CD4-positive, CD25-positive, alpha-beta regulatory T cell (primary cell): ENCODE results near the gene TRPV6. TPM values are rescaled to one million over a fixed set of nuclear protein-coding genes. Genes with fewer than 3 reads are reported as not detected.

ENCODE experiments used
- ATAC-seq, 2 donors: fragments of 150-1000 bp; cut with Tn5 transposase; one replicate each; pipeline ENCODE4 v1.10.0; 2021; ENCODE audit warnings: low read depth in 2 of 2, moderate number of reproducible peaks in 2 of 2, moderate library complexity in 1 of 2
- DNase-seq, 3 donors: peaks; one replicate each; pipeline versions ENCODE4 v3.0.0 to v3.0.0-alpha.2; 2012 to 2022; ENCODE audit warnings: mixed read lengths in 1 of 3
- H3K27ac ChIP-seq: one replicate; pipeline ENCODE4 v1.7.0; 2013; ENCODE audit warnings: mild to moderate bottlenecking, low read length; ENCODE audit not compliant: insufficient read depth, poor library complexity, severe bottlenecking
- H3K27me3 ChIP-seq: one replicate; pipeline ENCODE4 v1.7.0; 2013; ENCODE audit warnings: low read length; ENCODE audit not compliant: control insufficient read depth, insufficient read depth
- H3K36me3 ChIP-seq: one replicate; pipeline ENCODE4 v1.7.0; 2013; ENCODE audit warnings: mild to moderate bottlenecking, low read length, moderate library complexity; ENCODE audit not compliant: control insufficient read depth, insufficient read depth
- H3K4me1 ChIP-seq: 2 replicates; pipeline ENCODE4 v1.7.0; 2013; ENCODE audit warnings: mild to moderate bottlenecking, low read length; ENCODE audit not compliant: insufficient read depth, control insufficient read depth, poor library complexity, severe bottlenecking
- H3K4me3 ChIP-seq: one replicate; pipeline ENCODE4 v1.7.0; 2013; ENCODE audit warnings: low read depth, mild to moderate bottlenecking, low read length, moderate library complexity
- H3K9me3 ChIP-seq, 2 experiments: 1 replicate in 1 of 2; 2 replicates in 1 of 2; pipeline ENCODE4 v1.7.0; 2013; ENCODE audit warnings: low read length in 2 of 2, mild to moderate bottlenecking in 1 of 2, moderate library complexity in 1 of 2; ENCODE audit not compliant: control insufficient read depth in 2 of 2
- H3K27ac Mint-ChIP-seq, 3 donors: one replicate each; pipeline ENCODE4 v1.8.0; 2020 to 2022; ENCODE audit warnings: mild to moderate bottlenecking in 3 of 3, mixed read lengths in 3 of 3, moderate library complexity in 2 of 3
- H3K27me3 Mint-ChIP-seq: one replicate; pipeline ENCODE4 v1.8.0; 2022; ENCODE audit warnings: mild to moderate bottlenecking, mixed read lengths
- H3K36me3 Mint-ChIP-seq: one replicate; pipeline ENCODE4 v1.8.0; 2020; ENCODE audit warnings: mixed read lengths
- H3K4me1 Mint-ChIP-seq, 4 donors: one replicate each; pipeline ENCODE4 v1.8.0; 2020 to 2022; ENCODE audit warnings: mixed read lengths in 4 of 4, mild to moderate bottlenecking in 1 of 4
- H3K4me3 Mint-ChIP-seq, 4 donors: one replicate each; pipeline ENCODE4 v1.8.0; 2020 to 2022; ENCODE audit warnings: mild to moderate bottlenecking in 4 of 4, mixed read lengths in 4 of 4, moderate library complexity in 3 of 4
- H3K9me3 Mint-ChIP-seq, 7 donors: one replicate each; pipeline ENCODE4 v1.8.0; 2020 to 2022; ENCODE audit warnings: mixed read lengths in 7 of 7, mild to moderate bottlenecking in 3 of 7, moderate library complexity in 2 of 7
- polyA plus RNA-seq, 4 donors: library from polyadenylated mRNA; unstranded; fragments of 300-500 nt; fragmentation: Illumina TruSeq; gene quantifications; one replicate each; pipeline ENCODE4 v1.2.3, GENCODE V29; 2021
- total RNA-seq: library from RNA; stranded (reverse); gene quantifications from one replicate; pipeline ENCODE4 v1.2.3, GENCODE V29; 2022

TRPV6 gene
- total and polyA plus RNA-seq, 5 donors from 2014 or later, result 0.17 to 0.30 TPM; not detected in 3

DNA sequence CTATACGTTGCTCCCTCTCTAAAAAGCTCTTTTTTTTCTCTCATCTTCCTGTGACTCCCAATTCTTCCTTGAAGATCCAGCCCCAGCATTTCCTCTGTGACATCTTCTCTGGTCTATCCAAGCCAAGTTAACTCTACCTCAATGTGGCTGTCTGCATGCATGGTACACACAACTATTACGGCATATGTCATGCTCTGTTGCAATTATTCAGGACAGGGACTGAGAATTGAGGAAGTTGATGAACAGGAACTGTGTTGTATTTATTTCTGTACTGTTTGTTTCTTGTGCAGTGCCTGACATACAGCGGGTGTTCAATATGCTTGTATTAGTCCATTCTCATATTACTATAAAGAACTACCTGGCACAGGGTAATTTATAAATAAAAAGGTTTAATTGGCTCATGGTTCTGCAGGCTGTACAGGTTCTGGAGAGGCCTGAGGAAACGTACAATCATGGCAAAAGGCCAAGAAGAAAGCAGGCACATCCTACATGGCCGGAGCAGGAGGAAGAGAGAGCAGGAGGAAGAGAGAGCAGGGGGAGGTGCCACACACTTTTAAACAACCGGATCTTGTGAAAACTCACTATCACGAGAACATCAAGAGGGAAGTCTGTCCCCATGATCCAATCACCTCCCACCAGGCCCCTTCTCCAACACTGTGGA, 41.7 kb upstream of the TRPV6 start:
- Mint-ChIP-seq H3K27me3 (peaks cover 4% of the 10 kb centered on the region), H3K9me3 (peaks cover 0 to 1% (median 0%) of the 10 kb centered on the region in 7 donors), H3K36me3 (no peaks in the 10 kb centered on the region), H3K27ac (no peak overlapping the region), H3K4me3 (no peak overlapping the region), H3K4me1 (no peaks in the 10 kb centered on the region)
- ATAC-seq, result no peak
- no peak for DNase-seq
- Histone ChIP-seq H3K27me3 (no peaks in the 10 kb centered on the region), H3K4me3 (no peak overlapping the region), H3K4me1 (no peaks in the 10 kb centered on the region), H3K9me3 (no peaks in the 10 kb centered on the region), H3K27ac (no peak overlapping the region), H3K36me3 (no peaks in the 10 kb centered on the region)

DNA sequence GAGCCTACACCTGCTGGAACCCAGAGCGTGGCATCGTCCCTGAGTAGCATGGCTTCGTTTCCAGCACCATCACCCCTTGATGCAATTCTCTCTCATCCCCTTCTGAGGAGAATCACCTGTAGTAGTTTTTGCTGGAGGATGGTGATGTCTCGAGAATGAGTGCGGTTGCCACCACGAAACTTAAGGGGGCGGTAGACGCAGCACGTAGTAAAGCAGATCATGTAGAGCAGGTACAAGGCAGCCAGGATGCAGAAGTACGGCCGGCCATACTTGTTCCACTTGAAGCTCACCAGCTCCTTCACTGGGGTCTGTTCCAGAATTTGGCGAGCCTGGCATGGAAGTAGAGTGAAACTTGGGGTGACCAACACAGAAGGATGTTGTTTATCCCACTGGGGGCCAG, 39.9 kb upstream of the TRPV6 start:
- no peaks in the 10 kb centered on the region for H3K4me1 Mint-ChIP-seq

GRCh38 chr7:142923391-142923790, 37.8 kb upstream of the TRPV6 start:
- peaks cover 16% of the 10 kb centered on the region for H3K27me3 Mint-ChIP-seq
- ATAC-seq (no peak), DNase-seq (no peak)
- no peaks in the 10 kb centered on the region for H3K9me3 Mint-ChIP-seq
- H3K4me3 Mint-ChIP-seq, result no peak overlapping the region
- Histone ChIP-seq H3K4me1 (no peaks in the 10 kb centered on the region), H3K9me3 (no peaks in the 10 kb centered on the region), H3K27ac (no peak overlapping the region), H3K27me3 (no peaks in the 10 kb centered on the region), H3K36me3 (no peaks in the 10 kb centered on the region), H3K4me3 (no peak overlapping the region)
- no peaks in the 10 kb centered on the region for H3K4me1 Mint-ChIP-seq
- H3K27ac Mint-ChIP-seq, result no peak overlapping the region
- H3K36me3 Mint-ChIP-seq, result no peaks in the 10 kb centered on the region

More for the DNA sequence above, 39.9 kb upstream of the TRPV6 start:
- Mint-ChIP-seq H3K27ac (no peak overlapping the region), H3K36me3 (no peaks in the 10 kb centered on the region), H3K9me3 (peaks cover 0 to 1% (median 0%) of the 10 kb centered on the region in 7 donors), H3K27me3 (peaks cover 11% of the 10 kb centered on the region), H3K4me3 (no peak overlapping the region)
- Histone ChIP-seq H3K4me1 (no peaks in the 10 kb centered on the region), H3K27ac (no peak overlapping the region), H3K27me3 (no peaks in the 10 kb centered on the region), H3K4me3 (no peak overlapping the region), H3K9me3 (no peaks in the 10 kb centered on the region), H3K36me3 (no peaks in the 10 kb centered on the region)
- DNase-seq (peak in 1 of 3 donors; percentile 7), ATAC-seq (no peak)

DNA sequence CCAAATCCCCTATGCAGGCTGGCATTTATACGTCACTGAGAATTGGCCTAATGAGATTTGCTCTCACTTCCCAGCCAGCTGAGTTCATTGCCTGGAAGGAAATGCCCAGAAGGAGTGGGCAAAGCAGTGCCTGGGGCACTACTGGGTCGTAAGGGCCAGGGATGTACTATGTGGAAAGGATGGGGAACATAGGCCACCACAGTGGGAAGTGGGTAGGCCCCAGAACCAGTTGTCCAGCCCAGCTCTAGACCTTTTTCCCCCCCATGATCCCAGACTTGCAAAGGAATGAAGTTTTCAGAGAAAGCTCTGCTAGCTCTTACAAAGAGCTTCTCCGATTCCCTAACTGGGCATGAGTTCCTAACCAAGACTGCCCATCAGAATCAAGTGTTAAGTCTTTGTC, 34.1 kb upstream of the TRPV6 start:
- no peaks in the 10 kb centered on the region for H3K4me1 Mint-ChIP-seq
- ATAC-seq (no peak), DNase-seq (no peak)
- no peaks in the 10 kb centered on the region for H3K36me3 Mint-ChIP-seq
- H3K27ac Mint-ChIP-seq, result no peak overlapping the region
- H3K36me3 ChIP-seq, result no peaks in the 10 kb centered on the region
- no peak overlapping the region for H3K27ac ChIP-seq
- no peaks in the 10 kb centered on the region for H3K4me1 ChIP-seq
- peaks cover 24% of the 10 kb centered on the region for H3K27me3 Mint-ChIP-seq
- no peaks in the 10 kb centered on the region for H3K9me3 ChIP-seq
- H3K27me3 ChIP-seq, result peaks cover 6% of the 10 kb centered on the region
- H3K4me3 Mint-ChIP-seq, result no peak overlapping the region
- no peak overlapping the region for H3K4me3 ChIP-seq
- no peaks in the 10 kb centered on the region for H3K9me3 Mint-ChIP-seq

GRCh38 chr7:142918901-142919300, 33.4 kb upstream of the TRPV6 start:
- Histone ChIP-seq H3K9me3 (no peaks in the 10 kb centered on the region), H3K4me3 (no peak overlapping the region), H3K27ac (no peak overlapping the region), H3K27me3 (peaks cover 6% of the 10 kb centered on the region), H3K4me1 (no peaks in the 10 kb centered on the region), H3K36me3 (no peaks in the 10 kb centered on the region)
- DNase-seq (no peak), ATAC-seq (no peak)
- Mint-ChIP-seq H3K27me3 (peaks cover 32% of the 10 kb centered on the region), H3K36me3 (no peaks in the 10 kb centered on the region), H3K4me1 (no peaks in the 10 kb centered on the region), H3K9me3 (peaks cover 0 to 1% (median 0%) of the 10 kb centered on the region in 7 donors), H3K27ac (no peak overlapping the region), H3K4me3 (no peak overlapping the region)

GRCh38 chr7:142917447-142917846, 31.9 kb upstream of the TRPV6 start:
- no peak overlapping the region for H3K27ac ChIP-seq
- ATAC-seq (no peak), DNase-seq (no peak)
- Mint-ChIP-seq H3K27me3 (peaks cover 36% of the 10 kb centered on the region), H3K4me1 (no peaks in the 10 kb centered on the region), H3K36me3 (no peaks in the 10 kb centered on the region), H3K4me3 (no peak overlapping the region), H3K27ac (no peak overlapping the region), H3K9me3 (peaks cover 0 to 1% (median 0%) of the 10 kb centered on the region in 7 donors)
- peaks cover 8% of the 10 kb centered on the region for H3K27me3 ChIP-seq
- H3K4me3 ChIP-seq, result no peak overlapping the region
- no peaks in the 10 kb centered on the region for H3K36me3 ChIP-seq
- H3K4me1 ChIP-seq, result no peaks in the 10 kb centered on the region
- H3K9me3 ChIP-seq, result no peaks in the 10 kb centered on the region

DNA sequence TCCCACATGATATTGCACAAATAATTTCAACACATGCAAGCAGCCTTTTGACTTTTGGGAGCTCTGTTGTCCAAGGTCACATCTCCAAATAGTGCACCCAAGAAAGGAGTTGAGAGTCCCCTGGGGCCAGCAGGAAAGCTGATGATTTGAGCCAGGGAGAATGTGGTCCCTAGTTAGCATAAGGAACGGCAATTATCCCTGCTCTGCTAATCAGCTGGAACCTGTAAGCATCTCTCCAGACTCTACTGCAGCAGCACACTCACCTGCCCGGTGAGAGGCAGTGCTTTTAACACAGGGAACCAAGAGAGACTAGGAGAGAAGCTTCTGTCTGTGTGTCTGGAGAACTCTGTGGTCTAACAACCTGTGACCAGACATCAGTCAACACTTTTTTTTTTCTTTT, 31.0 kb upstream of the TRPV6 start:
- H3K4me1 Mint-ChIP-seq, result no peaks in the 10 kb centered on the region
- Histone ChIP-seq H3K27me3 (peaks cover 8% of the 10 kb centered on the region), H3K36me3 (no peaks in the 10 kb centered on the region), H3K4me1 (no peaks in the 10 kb centered on the region), H3K27ac (no peak overlapping the region), H3K9me3 (no peaks in the 10 kb centered on the region), H3K4me3 (no peak overlapping the region)
- ATAC-seq (no peak), DNase-seq (no peak)
- H3K4me3 Mint-ChIP-seq, result no peak overlapping the region
- peaks cover 41% of the 10 kb centered on the region for H3K27me3 Mint-ChIP-seq
- H3K27ac Mint-ChIP-seq, result no peak overlapping the region
- peaks cover 0 to 1% (median 0%) of the 10 kb centered on the region in 7 donors for H3K9me3 Mint-ChIP-seq
- no peaks in the 10 kb centered on the region for H3K36me3 Mint-ChIP-seq

- H3K4me1 ChIP-seq, result no peaks in the 10 kb centered on the region
- Mint-ChIP-seq H3K36me3 (no peaks in the 10 kb centered on the region), H3K27ac (no peak overlapping the region), H3K4me1 (no peaks in the 10 kb centered on the region), H3K27me3 (peaks cover 43% of the 10 kb centered on the region), H3K9me3 (peaks cover 0 to 1% (median 0%) of the 10 kb centered on the region in 7 donors), H3K4me3 (no peak overlapping the region)
- ATAC-seq (no peak), DNase-seq (no peak)
- no peak overlapping the region for H3K27ac ChIP-seq
- H3K4me3 ChIP-seq, result no peak overlapping the region
- H3K9me3 ChIP-seq, result no peaks in the 10 kb centered on the region
- peaks cover 12% of the 10 kb centered on the region for H3K27me3 ChIP-seq
- H3K36me3 ChIP-seq, result no peaks in the 10 kb centered on the region
Observed at GRCh38 chr7:142915315-142915714, 29.8 kb upstream of the TRPV6 start.
